GM12878 (cell line): ENCODE results near the gene CNN1. TPM values are rescaled to one million over a fixed set of nuclear protein-coding genes. Genes with fewer than 3 reads are reported as not detected.
A peak's percentile ranks its signal among the peaks of the same experiment; 100 is the strongest.
"Not testable (repeated sequence)": the region's sequence is repeated elsewhere in the genome, so short reads cannot be mapped to it uniquely, and the experiment has no call there.

Experiments
- ATAC-seq: fragments of 200-7000 bp; cut with Tn5 transposase; 3 replicates; pipeline ENCODE4 v1.9.1; 2020; ENCODE audit warnings: mild to moderate bottlenecking, moderate library complexity
- BruUV-seq: library from RNA; stranded (reverse); fragments of 400-500 nt; replicated peaks from 2 replicates; lab custom pipeline; 2021; lab: Mats Ljungman, UMichigan
- CTCF ChIA-PET: fragments of 300-600 bp; sonication (Branson Sonifier 250); formaldehyde crosslinking; extraction: SDS; loops from one replicate; lab custom pipeline; 2021; ENCODE audit warnings: inconsistent platforms; lab: Yijun Ruan, JAX
- POLR2A ChIA-PET: fragments of 350-600 bp; formaldehyde crosslinking; extraction: SDS; loops from one replicate; lab custom pipeline; 2021; ENCODE audit warnings: inconsistent platforms; lab: Charles Lee
- RAD21 ChIA-PET: fragments of 300-600 bp; sonication (Branson Sonifier 250); formaldehyde crosslinking; loops from one replicate; lab custom pipeline; 2023; ENCODE audit warnings: antibody characterized with exemption; ENCODE audit not compliant: unreplicated experiment; lab: Charles Lee
- SMC1A ChIA-PET: fragments of 300-600 bp; sonication (Branson Sonifier 250); formaldehyde crosslinking; loops from one replicate; lab custom pipeline; 2023; ENCODE audit not compliant: unreplicated experiment, uncharacterized antibody; lab: Charles Lee
- DNase-seq: peaks from one replicate; pipeline ENCODE4 v3.0.0-alpha.2; 2011; ENCODE audit warnings: low read depth, low spot score
- FAIRE-seq: peaks from 3 replicates; lab custom pipeline; 2011; peaks lifted over from hg19 to GRCh38; lab: Jason Lieb, UNC
- H2AFZ ChIP-seq: 2 replicates; pipeline ENCODE4 v1.6.0; 2011; ENCODE audit warnings: low read depth, low read length, control low read depth; ENCODE audit not compliant: control insufficient read depth
- H3K27ac ChIP-seq: 2 replicates; pipeline ENCODE4 v1.5.1; 2011; ENCODE audit warnings: control low read depth; ENCODE audit not compliant: control insufficient read depth, insufficient read depth
- H3K27me3 ChIP-seq, 2 experiments: replicated peaks in 1 of 2; 2 replicates each; pipeline versions ENCODE4 v1.6.0 to v1.6.1; 2011; ENCODE audit warnings: low read length in 1 of 2; ENCODE audit not compliant: control insufficient read depth in 2 of 2, insufficient read depth in 2 of 2
- H3K36me3 ChIP-seq, 2 experiments: 2 replicates each; pipeline ENCODE4 v1.5.1; 2011; ENCODE audit warnings: low read length in 1 of 2; ENCODE audit not compliant: control insufficient read depth in 2 of 2, insufficient read depth in 2 of 2
- H3K4me1 ChIP-seq: 2 replicates; pipeline ENCODE4 v1.6.1; 2011; ENCODE audit warnings: mild to moderate bottlenecking, low read length, moderate library complexity, mixed read lengths; ENCODE audit not compliant: control insufficient read depth, insufficient read depth
- H3K4me2 ChIP-seq: 2 replicates; pipeline ENCODE4 v1.6.0; 2011; ENCODE audit warnings: control low read depth; ENCODE audit not compliant: control insufficient read depth, insufficient read depth
- H3K4me3 ChIP-seq: fragments of 200-600 bp; sonication (generic); 2 replicates; pipeline ENCODE4 v1.5.1; 2016
- H3K79me2 ChIP-seq: 2 replicates; pipeline ENCODE4 v1.6.0; 2011; ENCODE audit warnings: low read length; ENCODE audit not compliant: control insufficient read depth, insufficient read depth
- H3K9ac ChIP-seq: 2 replicates; pipeline ENCODE4 v1.8.0; 2011; ENCODE audit warnings: low read length, control low read depth, mixed read lengths; ENCODE audit not compliant: control insufficient read depth, insufficient read depth
- H3K9me3 ChIP-seq: replicated peaks from 3 replicates; pipeline ENCODE4 v1.5.1; 2011; ENCODE audit warnings: mild to moderate bottlenecking, low read length; ENCODE audit not compliant: control insufficient read depth, insufficient read depth
- H4K20me1 ChIP-seq: 2 replicates; pipeline ENCODE4 v1.6.0; 2011; ENCODE audit not compliant: control insufficient read depth, insufficient read depth
- NR2F1 ChIP-seq: fragments of 450-650 bp; conservative IDR thresholded peaks from 2 replicates; pipeline ENCODE4 v1.6.1; 2017; ENCODE audit warnings: mild to moderate bottlenecking
- RUNX3 ChIP-seq: IDR thresholded peaks from 2 replicates; pipeline ENCODE4 v1.6.1; 2012; ENCODE audit warnings: low read length, inconsistent platforms
- WGBS: methylation state at CpG from one replicate; pipeline ENCODE4 v1.1.6; 2016; ENCODE audit warnings: low lambda C conversion rate; ENCODE audit not compliant: insufficient replicate concordance, insufficient coverage; ENCODE audit errors: missing lambda C conversion rate; 5-methylcytosine and 5-hydroxymethylcytosine counted together
- in situ Hi-C: fragments of 300-500 bp; cut with MboI; formaldehyde crosslinking; loops from 9 replicates; pipeline ENCODE4 v1.14.3; 2018; ENCODE audit warnings: mixed read lengths
- intact Hi-C: fragments of 100-400 bp; cut with micrococcal nuclease; formaldehyde crosslinking; loops from one replicate; pipeline ENCODE4 v1.14.2; 2022; ENCODE audit not compliant: unreplicated experiment
- polyA plus RNA-seq, 11 experiments: library from polyadenylated mRNA; depleted of rRNA in 4 of 11; unstranded in 6 of 11; stranded (reverse) in 5 of 11; fragments of >200 nt; fragmentation: Nextera tagmentation in 4 of 11; fragmentation: Illumina TruSeq in 1 of 11; extraction: Ambion mirVana in 4 of 11; extraction: Trizol in 1 of 11; gene quantifications; 1 replicate in 1 of 11; 2 replicates in 10 of 11; pipeline versions ENCODE4 v1.2.1 to v1.2.3, GENCODE V29; 2011 to 2016; ENCODE audit warnings: inconsistent platforms in 2 of 11, missing spikeins in 2 of 11, low read depth in 1 of 11
- total RNA-seq, 4 experiments: library from RNA; depleted of rRNA in 3 of 4; stranded (reverse); fragments of >200 nt in 3 of 4; fragmentation: Illumina TruSeq in 1 of 4; extraction: Trizol in 1 of 4; gene quantifications; 2 replicates each; pipeline versions ENCODE4 v1.2.1 to v1.2.3, GENCODE V29; 2013 to 2021

CNN1 gene
- total and polyA plus RNA-seq, 10 of the 15 experiments (the other 5 are each of a cell fraction or from before 2014, with no cell fraction given), result 0.03 to 0.58 (median 0.22) TPM; not detected in 1

DNA sequence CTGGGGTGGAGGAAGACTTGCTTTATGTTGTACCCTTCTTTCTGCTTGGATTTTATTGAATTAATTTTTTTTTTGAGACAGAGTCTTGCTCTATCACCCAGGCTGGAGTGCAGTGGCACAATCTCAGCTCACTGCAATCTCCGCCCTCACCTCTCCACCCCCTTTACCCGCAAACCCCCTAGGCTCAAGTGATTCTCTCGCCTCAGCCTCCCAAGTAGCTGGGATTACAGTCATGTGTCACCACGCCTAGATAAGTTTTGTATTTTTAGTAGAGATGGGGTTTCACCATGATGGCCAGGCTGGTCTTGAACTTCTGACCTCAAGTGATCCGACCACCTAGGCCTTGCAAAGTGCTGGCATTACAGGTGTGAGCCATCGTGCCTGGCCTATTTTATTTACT, 34.7 kb downstream of the CNN1 start:
- H3K27me3 ChIP-seq, in situ Hi-C loops, ATAC-seq, H3K9ac ChIP-seq, H2AFZ ChIP-seq, H3K79me2 ChIP-seq, H3K27ac ChIP-seq, H3K4me3 ChIP-seq, H4K20me1 ChIP-seq, H3K9me3 ChIP-seq, H3K36me3 ChIP-seq, intact Hi-C loops, BruUV-seq, H3K4me2 ChIP-seq, FAIRE-seq, DNase-seq: not testable (repeated sequence)
- WGBS, result 61% methylated on average over 6 of the region's 6 CpGs
- ChIA-PET SMC1A (interaction anchor here (1.2 to 2.2 kb wide), 2 partner anchors 13 to 18 kb away, joined by 6 to 9 read pairs; no protein-coding TSS in a partner anchor), RAD21 (interaction anchor here (0.7 to 1.3 kb wide), 4 partner anchors 10 to 193 kb away, joined by 3 to 6 read pairs (median 4); no protein-coding TSS in a partner anchor), CTCF (interaction anchor here (0.6 to 1.8 kb wide), 5 partner anchors 11 to 1158 kb away, joined by 3 to 5 read pairs (median 4); no protein-coding TSS in a partner anchor), POLR2A (interaction anchor here (1.0 to 2.0 kb wide), 4 partner anchors 9 to 25 kb away, joined by 3 to 7 read pairs (median 4); partner anchors contain the start of gene ELOF1)
- peaks cover 32% of the 10 kb centered on the region for H3K4me1 ChIP-seq
- 0 out of 2 replicates have a peak, but pooled peaks have one; percentile 26 for TF ChIP-seq NR2F1
- TF ChIP-seq RUNX3, result peak; percentile 32; the same call in 1 of the 2 replicates

DNA sequence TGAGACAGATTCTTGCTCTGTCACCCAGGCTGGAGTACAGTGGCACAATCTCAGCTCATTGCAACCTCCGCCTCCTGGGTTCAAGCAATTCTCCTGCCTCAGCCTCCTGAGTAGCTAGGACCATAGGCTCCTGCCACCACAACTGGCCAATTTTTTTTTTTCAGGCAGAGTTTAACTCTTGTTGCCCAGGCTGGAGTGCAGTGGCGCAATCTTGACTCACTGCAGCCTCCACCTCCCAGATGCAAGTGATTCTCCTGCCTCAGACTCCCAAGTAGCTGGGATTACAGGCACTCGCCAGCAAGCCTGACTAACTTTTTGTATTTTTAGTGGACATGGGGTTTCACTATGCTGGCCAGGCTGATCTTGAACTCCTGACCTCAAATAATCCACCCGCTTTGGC, 35.1 kb downstream of the CNN1 start:
- H3K79me2 ChIP-seq, H4K20me1 ChIP-seq, H3K27me3 ChIP-seq, BruUV-seq, H3K9ac ChIP-seq, H2AFZ ChIP-seq, in situ Hi-C loops, ATAC-seq, H3K9me3 ChIP-seq, H3K4me3 ChIP-seq, H3K27ac ChIP-seq, H3K36me3 ChIP-seq, H3K4me2 ChIP-seq, intact Hi-C loops, FAIRE-seq, DNase-seq: not testable (repeated sequence)
- ChIA-PET SMC1A (interaction anchor here (1.2 to 2.2 kb wide), 2 partner anchors 14 to 19 kb away, joined by 6 to 9 read pairs; no protein-coding TSS in a partner anchor), RAD21 (interaction anchor here (0.9 to 1.3 kb wide), 3 partner anchors 10 to 13 kb away, joined by 3 to 6 read pairs (median 3); no protein-coding TSS in a partner anchor), POLR2A (interaction anchor here (1.0 to 2.0 kb wide), 3 partner anchors 9 to 24 kb away, joined by 3 to 7 read pairs (median 6); partner anchors contain the start of gene ELOF1), CTCF (interaction anchor here (0.6 to 1.8 kb wide), 4 partner anchors 11 to 1066 kb away, joined by 3 to 5 read pairs (median 4); no protein-coding TSS in a partner anchor)
- H3K4me1 ChIP-seq, result peaks cover 28% of the 10 kb centered on the region
- 84% methylated on average over 4 of the region's 4 CpGs for WGBS
- 0 out of 2 replicates have a peak, but pooled peaks have one; percentile 1 for TF ChIP-seq NR2F1
